HG03196 (cell line): ENCODE measurements around the gene THRB.
"Not testable (repeated sequence)": the region's sequence is repeated elsewhere in the genome, so short reads cannot be mapped to it uniquely, and the experiment has no call there.

Experiments
- ATAC-seq: cut with Tn5 transposase; IDR thresholded peaks from one replicate; pipeline ENCODE4 v1.9.1; 2021; ENCODE audit not compliant: unreplicated experiment

The THRB gene

DNA sequence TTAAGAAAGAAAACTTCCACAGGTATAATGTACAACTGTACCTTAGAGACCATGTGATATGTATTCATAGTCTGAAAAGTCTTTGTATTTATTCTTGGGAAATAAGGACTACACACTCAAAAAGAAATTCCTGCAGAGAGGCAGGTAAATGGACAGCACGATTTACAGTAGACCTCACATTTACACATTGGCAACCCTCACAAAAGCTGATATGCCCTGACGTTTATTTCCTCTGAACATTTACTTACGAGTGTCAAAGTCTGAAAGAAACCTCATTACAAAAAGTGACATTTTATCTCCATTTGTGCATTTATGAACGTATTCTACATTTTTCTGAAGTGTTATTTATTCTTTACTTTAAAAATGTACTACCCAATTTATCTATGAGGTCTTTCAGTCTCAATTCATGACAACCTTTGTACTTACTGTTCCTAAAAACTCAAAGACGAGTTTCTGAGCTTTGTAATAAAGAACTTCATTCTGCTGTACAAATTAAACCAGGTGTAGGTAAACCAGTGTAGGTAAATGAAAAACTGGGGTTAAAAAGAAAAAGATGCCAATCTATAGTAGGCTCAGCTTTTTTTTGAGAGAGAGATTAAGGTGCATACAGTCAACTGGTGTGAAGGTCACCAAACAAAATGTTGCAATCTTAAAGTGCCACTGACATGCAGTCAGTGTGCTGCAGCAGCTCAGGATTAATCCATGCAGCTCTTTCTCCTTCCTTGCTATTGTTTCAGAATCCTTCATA is 44.3 kb downstream of the THRB start:
- ATAC-seq, result no peak

- ATAC-seq, result no peak
These were observed 46.8 kb downstream of the THRB start for GRCh38 chr3:24447836-24448235.

DNA sequence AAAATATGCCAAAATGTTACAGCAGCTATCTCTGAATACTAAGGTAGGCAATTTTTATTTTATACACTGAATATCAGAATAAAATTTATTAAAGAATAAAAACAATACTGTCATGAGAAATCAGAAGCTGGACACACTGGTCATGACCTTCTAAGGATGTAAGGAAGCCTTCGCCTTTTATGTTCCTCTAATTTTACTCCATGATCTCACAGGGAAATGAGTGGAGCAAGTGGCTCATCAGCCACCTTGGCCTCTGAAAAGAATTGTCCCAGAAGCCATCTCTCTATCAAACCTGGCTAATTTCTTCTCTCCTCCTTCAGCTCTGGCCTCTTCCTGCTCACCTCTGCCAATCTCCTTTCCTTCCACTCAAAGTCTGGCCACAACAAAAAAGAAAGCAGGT is 48.6 kb downstream of the THRB start:
- no peak for ATAC-seq

DNA sequence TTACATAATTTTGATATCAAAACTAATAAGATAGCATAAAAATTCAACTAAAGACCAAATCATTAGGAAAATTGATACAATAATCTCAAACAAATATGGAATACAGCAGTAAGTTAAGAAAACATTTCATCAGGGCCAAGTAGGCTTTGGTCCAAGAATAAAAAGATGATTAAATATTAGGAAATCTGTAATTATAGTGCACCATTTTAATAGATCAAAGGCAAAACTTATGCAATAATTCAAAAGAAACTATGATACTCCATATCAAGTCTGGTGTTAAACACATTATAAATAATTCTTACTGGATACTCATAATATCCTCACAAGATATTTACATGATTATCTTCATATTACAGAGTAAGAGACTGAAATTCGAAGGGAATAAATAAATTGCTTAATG is 51.2 kb downstream of the THRB start:
- no peak for ATAC-seq

DNA sequence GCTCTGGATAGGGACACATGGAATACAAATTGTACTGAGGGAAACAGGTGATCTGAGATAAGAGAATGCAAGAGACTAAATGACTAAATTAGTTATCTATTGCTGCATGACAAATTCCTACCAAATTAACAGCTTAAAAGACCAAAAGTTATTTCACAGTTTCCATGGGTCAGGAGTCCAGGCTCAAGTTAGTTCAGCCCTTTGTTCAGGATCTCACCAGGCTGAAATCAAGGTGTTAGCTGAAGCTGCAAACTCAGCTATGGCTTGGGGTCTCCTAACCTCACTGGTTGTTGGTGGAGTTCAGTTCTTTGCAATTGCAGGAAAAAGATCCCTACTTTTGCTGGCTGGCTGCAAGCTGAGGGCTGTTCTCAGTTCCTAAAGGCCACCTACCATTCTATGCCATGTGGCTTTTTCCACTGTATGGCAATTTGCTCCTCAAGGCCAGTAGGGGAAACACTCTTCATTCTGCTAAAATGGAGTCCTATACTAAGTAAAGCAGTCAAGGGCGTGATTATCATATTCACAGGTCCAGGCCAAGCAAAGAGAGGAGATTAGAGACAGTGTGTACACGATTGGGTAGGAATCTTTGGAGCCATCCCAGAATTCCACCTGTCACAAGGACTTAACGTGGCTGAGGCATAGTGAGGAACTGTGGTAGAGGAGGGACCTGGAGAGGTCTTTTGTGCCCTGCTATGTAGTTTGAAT is 53.7 kb downstream of the THRB start:
- ATAC-seq, result no peak

DNA sequence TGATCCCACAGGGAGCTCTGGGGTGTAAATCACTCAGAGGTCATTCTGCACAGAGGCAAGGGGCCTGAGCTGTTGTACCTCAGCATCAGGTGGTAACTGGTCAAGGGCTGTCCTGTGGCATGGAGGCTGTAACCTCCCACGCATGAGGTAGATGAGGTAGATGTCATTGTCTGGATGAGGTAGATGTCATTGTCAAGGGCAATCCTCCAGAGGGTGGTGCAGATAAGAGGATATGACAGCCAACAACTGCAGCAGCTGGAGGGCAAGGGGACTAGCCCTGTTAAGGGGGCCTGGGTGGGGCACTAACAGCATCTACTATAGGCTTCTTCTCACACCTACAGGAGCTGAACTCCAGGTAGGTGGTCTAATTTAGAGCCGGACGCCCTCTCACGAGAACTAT is 55.6 kb downstream of the THRB start:
- ATAC-seq, result no peak

DNA sequence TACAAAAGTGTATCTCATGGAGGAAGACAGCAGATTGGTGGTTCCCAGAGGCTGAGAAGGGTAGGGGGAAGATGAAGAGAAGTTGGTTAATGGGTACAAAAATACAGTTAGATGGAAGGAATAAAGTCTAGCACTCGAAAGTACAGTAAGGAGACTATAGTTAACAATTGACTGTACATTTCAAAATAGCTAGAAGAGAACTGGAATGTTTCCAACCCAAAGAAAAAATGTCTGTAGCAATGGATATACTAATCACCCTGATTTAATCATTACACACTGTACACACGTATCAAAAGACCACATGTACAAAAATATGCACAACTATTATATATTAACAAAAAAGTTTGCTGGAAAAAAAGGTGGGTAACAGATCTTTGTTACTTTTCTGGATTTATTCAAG is 57.3 kb downstream of the THRB start:
- no peak for ATAC-seq

- ATAC-seq, result no peak
These were observed 59.1 kb downstream of the THRB start for GRCh38 chr3:24435584-24435983.

DNA sequence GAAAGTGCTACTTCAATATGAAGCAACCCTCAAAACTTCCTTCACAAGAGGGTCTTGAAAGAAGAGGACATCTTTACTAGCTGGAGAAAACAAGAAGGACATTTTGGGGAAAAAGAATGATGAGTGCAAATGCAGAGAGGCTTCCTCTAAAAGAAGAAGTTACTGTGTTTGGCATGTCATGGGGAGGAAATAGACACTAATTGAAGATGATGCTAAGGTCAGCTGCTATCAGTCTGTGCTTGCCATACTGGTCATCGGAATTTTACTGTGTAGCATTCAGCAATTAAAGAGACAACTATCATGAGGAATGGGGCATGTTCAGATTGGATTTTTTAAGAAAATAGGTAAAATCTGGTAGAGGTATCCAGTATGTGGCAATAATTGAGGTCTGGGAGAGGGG is 60.0 kb downstream of the THRB start:
- no peak for ATAC-seq

DNA sequence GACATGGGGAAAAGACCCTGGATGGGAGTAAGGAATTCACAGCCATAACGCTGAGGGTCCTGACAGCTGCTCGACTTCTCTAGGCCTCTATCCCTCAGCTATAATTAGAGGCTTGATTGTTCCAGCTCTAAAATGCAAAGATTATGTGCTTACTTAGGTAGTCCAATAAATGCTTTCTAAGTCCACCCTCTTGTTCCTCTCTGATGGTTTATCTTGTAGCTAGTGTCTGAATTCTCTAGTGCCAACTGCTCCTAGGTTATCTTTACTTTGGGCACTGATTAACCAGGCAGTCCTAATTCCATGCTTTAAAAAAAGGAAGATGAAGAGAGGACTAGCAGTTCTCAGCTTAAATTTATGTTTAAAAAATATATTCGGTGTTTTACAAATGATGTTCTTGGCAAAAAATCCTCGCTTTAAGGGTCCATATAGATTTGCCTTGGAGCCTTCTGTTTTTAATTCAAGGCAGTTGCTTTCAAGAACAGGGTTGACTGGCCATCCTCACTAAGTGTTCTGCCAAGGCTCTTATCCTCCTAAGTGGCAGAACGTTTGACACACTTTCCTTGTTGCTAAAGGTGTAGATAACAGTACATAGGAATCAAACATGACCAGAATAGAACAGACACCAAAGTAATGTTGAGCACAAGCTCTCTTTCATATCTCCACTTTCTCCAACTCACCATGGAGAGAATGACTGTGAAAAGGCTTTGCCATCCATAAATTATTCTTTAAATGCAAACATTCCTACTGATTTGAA is 60.6 kb downstream of the THRB start:
- ATAC-seq, result no peak

DNA sequence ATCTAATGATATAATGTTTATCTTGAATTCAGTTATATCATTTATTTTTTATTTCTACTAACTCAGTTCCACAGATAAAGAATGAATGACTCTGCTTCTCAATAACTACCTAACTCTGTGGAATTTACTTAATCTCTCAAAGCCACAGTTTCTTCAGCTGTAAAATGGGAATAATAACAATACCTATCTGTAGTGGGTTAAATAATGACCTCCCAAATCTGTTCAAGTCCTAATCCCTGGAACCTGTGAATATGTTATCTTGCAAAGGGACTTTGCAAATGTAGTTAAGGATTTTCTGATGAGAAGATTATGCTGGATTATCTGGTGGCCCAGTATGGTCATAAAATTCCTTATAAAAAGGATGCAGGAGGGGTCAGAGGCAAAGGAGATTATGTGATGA is 61.7 kb downstream of the THRB start:
- no peak for ATAC-seq

GRCh38 chr3:24428481-24428880 is 66.2 kb downstream of the THRB start:
- no peak for ATAC-seq

- no peak for ATAC-seq
These were observed 67.8 kb downstream of the THRB start for GRCh38 chr3:24426896-24427295.

- ATAC-seq, result not testable (repeated sequence)
These were observed 73.8 kb downstream of the THRB start for GRCh38 chr3:24420829-24421228.

- ATAC-seq, result no peak
These were observed 74.4 kb downstream of the THRB start for GRCh38 chr3:24420224-24420623.

DNA sequence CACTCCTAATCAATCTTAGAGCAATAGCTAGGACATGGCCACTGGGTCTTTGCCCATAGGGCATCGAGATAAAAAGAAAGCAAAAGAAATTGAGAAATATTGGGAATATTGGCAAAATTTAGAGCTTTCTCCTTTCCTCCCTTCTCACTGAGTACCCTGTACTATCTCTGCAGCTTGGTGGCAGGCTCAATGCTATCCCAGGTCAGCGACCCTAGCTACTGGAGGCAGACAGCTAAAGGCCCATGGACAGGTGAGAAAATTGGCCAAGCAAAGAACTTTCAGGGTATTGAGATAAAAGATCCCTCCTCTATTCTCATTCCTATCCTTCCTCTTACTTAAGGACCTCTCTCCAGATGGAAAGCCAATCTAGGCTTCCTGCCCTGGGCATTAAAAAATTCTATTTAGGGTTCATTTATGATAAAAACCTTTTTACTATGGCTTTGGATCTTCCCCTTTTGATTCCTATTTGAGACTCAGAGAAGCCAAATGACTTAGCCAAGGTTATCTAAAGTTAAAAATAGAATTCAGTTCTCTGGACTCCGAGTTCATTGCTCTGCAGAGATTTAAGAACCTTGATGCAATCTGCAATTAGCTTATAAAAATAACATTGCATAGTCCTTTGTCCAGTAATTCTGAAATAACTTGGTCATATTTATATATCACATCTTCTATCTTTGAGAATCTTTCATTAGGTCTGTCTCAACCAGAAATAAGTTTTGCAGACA is 75.4 kb downstream of the THRB start:
- ATAC-seq, result no peak

- ATAC-seq, result no peak
These were observed 76.9 kb downstream of the THRB start for GRCh38 chr3:24417730-24418129.

DNA sequence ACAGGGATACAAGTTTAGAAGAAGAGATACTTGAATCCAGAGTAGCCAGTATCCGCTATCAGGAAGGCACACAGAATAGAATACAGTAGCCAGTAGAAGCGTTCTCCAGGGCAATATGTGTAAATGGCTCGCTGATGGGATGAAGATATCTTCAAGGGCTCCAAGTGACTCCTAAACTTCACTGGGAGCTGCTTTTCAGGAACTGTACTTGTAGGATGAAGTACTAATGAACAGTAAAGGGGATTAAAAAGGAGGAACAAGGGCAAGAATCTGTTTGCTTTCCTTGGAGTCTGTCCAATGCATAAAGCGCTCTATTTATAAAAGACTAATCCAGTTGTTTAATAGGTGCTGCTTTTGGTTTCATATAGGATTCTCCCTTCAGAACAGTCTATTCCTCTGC is 78.4 kb downstream of the THRB start:
- ATAC-seq, result no peak

DNA sequence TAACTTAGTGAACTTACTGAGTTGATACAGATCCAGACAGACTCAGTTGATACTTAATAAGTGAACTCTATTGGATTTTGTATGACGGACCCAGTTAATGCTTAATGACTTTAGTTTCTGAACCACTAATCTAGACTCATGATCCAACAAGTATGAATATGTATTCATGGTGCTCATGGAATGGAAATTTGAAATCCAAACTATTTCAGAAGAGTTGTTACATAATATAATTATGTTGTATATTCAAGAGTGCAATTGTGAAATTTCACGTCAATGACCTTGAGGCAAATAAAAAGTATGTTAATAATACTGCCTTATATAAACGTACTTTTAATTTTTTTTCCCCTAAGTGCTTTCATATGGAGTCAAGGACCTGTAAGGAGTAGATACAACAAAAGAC is 78.8 kb downstream of the THRB start:
- ATAC-seq, result no peak

DNA sequence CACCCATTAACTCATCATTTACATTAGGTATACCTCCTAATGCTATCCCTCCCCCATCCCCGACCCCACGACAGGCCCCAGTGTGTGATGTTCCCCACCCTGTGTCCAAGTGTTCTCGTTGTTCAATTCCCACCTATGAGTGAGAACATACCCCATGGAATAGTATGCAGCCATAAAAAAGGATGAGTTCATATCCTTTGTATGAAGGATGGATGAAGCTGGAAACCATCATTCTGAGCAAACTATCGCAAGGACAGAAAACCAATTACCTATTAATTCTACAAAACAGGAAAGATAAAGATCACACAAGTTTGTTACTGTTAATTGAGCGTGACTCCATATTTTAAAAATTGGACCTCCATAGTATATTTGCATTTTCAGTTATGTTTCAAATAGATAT is 81.0 kb downstream of the THRB start:
- not testable (repeated sequence) for ATAC-seq

GRCh38 chr3:24410860-24411259 is 83.8 kb downstream of the THRB start:
- no peak for ATAC-seq
